Tibial nerve (tissue), 4 donors: ENCODE measurements around the gene NUP85. TPM values are rescaled to one million over a fixed set of nuclear protein-coding genes. Genes with fewer than 3 reads are reported as not detected.

Experiments used
- DNase-seq, 2 donors: peaks; one replicate each; pipeline ENCODE4 v3.0.0-alpha.2; 2019; ENCODE audit warnings: low spot score in 2 of 2
- H3K27ac ChIP-seq, 4 donors: fragments of 200-600 bp; sonication (generic) in 3 of 4; one replicate each; pipeline ENCODE4 v1.5.1; 2017 to 2019; ENCODE audit warnings: mild to moderate bottlenecking in 1 of 4
- H3K27me3 ChIP-seq, 2 donors: fragments of 200-600 bp; sonication (generic) in 1 of 2; one replicate each; pipeline versions ENCODE4 v1.5.1 to v1.6.0; 2017 to 2019
- H3K36me3 ChIP-seq, 3 donors: fragments of 200-600 bp; sonication (generic); one replicate each; pipeline ENCODE4 v1.5.1; 2018 to 2019
- H3K4me1 ChIP-seq, 4 donors: fragments of 200-600 bp; sonication (generic) in 3 of 4; one replicate each; pipeline ENCODE4 v1.5.1; 2017 to 2019
- H3K4me3 ChIP-seq, 4 donors: fragments of 200-600 bp; sonication (generic) in 3 of 4; one replicate each; pipeline ENCODE4 v1.5.1; 2017 to 2019; ENCODE audit warnings: mild to moderate bottlenecking in 1 of 4, moderate library complexity in 1 of 4
- H3K9me3 ChIP-seq, 4 donors: fragments of 200-600 bp; sonication (generic) in 3 of 4; one replicate each; pipeline ENCODE4 v1.5.1; 2017 to 2019
- EP300 ChIP-seq, 2 donors: sonication (generic); formaldehyde crosslinking; IDR thresholded peaks; one replicate each; pipeline ENCODE4 v1.6.1; 2017; ENCODE audit warnings: antibody characterized with exemption in 2 of 2, mild to moderate bottlenecking in 1 of 2
- POLR2A ChIP-seq, 2 donors: fragments of 450-650 bp; IDR thresholded peaks; one replicate each; pipeline ENCODE4 v1.6.1; 2017; ENCODE audit warnings: antibody characterized with exemption in 2 of 2, mild to moderate bottlenecking in 2 of 2, moderate library complexity in 2 of 2
- WGBS, 2 donors: methylation state at CpG; one replicate each; pipeline ENCODE4 v1.1.5; 2018; 5-methylcytosine and 5-hydroxymethylcytosine counted together
- total RNA-seq, 4 donors: library from RNA; depleted of rRNA; stranded (reverse); fragments of >200 nt; gene quantifications; one replicate each; pipeline ENCODE4 v1.1.0, GENCODE V29; 2016
- TF ChIP-seq, protein P1 (sequence below), 5 experiments: fragments of 200-600 bp in 3 of 5; fragments of 450-650 bp in 2 of 5; sonication (generic) in 3 of 5; IDR thresholded peaks; one replicate each; pipeline ENCODE4 v1.5.1; 2016 to 2019; ENCODE audit warnings: antibody characterized with exemption in 5 of 5, mild to moderate bottlenecking in 3 of 5, moderate library complexity in 2 of 5

Gene NUP85
- total RNA-seq, 4 donors from 2014 or later: 38.1 to 68.6 (median 53.2) TPM

DNA sequence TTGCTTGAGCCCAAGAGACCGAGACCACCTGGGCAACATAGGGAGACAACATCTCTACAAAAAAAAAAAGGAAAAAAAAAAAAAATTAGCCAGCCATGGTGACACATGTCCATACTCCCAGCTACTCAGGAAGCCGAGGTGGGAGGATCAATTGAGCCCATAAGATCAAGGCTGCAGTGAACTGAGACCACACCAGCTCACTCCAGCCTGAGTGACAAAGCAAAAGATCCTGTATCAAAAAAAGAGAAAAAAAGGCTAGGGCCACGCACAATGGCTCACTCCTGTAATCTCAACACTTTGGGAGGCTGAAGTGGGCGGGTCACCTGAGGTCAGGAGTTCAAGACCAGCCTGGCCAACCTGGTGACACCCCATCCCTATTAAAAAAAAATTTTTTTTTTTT is 36.5 kb upstream of the NUP85 start:
- Histone ChIP-seq H3K4me3 (no peak overlapping the region), H3K36me3 (peaks cover 0 to 77% (median 3%) of the 10 kb centered on the region in 3 donors), H3K9me3 (no peaks in the 10 kb centered on the region), H3K27ac (no peak overlapping the region), H3K4me1 (peaks cover 0 to 19% (median 0%) of the 10 kb centered on the region in 4 donors), H3K27me3 (no peaks in the 10 kb centered on the region)
- DNase-seq: no peak
- WGBS, 2 donors: 82 to 90% methylated on average over 4 of the region's 4 CpGs
- TF ChIP-seq EP300 (IDR thresholded peaks at IDR 0.05) (no peak), POLR2A (IDR thresholded peaks at IDR 0.05) (no peak)
- TF ChIP-seq, protein P1, sequence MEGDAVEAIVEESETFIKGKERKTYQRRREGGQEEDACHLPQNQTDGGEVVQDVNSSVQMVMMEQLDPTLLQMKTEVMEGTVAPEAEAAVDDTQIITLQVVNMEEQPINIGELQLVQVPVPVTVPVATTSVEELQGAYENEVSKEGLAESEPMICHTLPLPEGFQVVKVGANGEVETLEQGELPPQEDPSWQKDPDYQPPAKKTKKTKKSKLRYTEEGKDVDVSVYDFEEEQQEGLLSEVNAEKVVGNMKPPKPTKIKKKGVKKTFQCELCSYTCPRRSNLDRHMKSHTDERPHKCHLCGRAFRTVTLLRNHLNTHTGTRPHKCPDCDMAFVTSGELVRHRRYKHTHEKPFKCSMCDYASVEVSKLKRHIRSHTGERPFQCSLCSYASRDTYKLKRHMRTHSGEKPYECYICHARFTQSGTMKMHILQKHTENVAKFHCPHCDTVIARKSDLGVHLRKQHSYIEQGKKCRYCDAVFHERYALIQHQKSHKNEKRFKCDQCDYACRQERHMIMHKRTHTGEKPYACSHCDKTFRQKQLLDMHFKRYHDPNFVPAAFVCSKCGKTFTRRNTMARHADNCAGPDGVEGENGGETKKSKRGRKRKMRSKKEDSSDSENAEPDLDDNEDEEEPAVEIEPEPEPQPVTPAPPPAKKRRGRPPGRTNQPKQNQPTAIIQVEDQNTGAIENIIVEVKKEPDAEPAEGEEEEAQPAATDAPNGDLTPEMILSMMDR (IDR thresholded peaks at IDR 0.05): no peak

DNA sequence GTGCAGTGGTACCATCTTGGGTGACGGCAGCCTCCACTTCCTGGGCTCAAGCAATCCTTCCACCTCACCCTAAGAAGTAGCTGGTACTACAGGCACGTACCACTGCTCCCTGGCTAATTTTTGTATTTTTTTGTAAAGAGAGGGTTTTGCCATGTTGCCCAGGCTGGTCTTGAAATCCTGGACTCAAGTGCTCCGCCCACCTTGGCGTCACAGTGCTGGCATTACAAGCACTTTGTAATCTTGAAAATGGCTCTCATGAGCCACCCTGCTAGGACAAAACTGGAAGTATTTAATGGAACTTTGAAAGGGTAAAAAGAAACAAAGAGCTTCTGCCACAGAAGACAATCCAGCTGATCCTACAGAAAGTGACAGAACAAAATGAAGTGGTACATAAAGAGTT is 32.0 kb upstream of the NUP85 start:
- Histone ChIP-seq H3K36me3 (peaks cover 0 to 85% (median 6%) of the 10 kb centered on the region in 3 donors), H3K4me1 (peaks cover 0 to 26% (median 0%) of the 10 kb centered on the region in 4 donors), H3K9me3 (no peaks in the 10 kb centered on the region), H3K4me3 (no peak overlapping the region), H3K27me3 (no peaks in the 10 kb centered on the region), H3K27ac (no peak overlapping the region)
- no peak for TF ChIP-seq EP300 (IDR thresholded peaks at IDR 0.05)
- no peak for TF ChIP-seq POLR2A (IDR thresholded peaks at IDR 0.05)
- TF ChIP-seq, protein P1 (IDR thresholded peaks at IDR 0.05): no peak
- 88 to 89% methylated on average over 4 of the region's 4 CpGs for WGBS, 2 donors
- no peak for DNase-seq

DNA sequence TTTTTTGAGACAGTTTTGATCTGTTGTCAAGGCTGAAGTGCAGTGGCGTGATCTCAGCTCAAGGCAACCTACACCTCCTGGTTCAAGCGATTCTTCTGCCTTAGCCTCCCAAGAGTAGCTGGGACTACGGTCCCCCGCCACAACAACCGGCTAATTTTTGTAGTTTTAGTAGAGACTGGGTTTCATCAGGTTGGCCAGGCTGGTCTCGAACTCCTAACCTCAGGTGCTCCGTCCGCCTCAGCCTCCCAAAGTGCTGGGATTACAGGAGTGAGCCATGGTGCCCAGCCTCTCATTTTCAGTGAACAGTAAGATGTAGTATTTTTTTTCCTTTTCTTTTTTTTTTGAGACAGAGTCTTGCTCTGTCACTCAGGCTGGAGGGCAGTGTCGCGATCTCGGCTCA is 30.5 kb upstream of the NUP85 start:
- Histone ChIP-seq H3K9me3 (no peaks in the 10 kb centered on the region), H3K4me1 (peaks cover 0 to 39% (median 7%) of the 10 kb centered on the region in 4 donors), H3K27me3 (no peaks in the 10 kb centered on the region), H3K4me3 (no peak overlapping the region), H3K36me3 (peaks cover 5 to 79% (median 6%) of the 10 kb centered on the region in 3 donors), H3K27ac (no peak overlapping the region)
- 91 to 94% methylated on average over 11 of the region's 11 CpGs for WGBS, 2 donors
- TF ChIP-seq, protein P1 (IDR thresholded peaks at IDR 0.05): no peak
- TF ChIP-seq EP300 (IDR thresholded peaks at IDR 0.05) (no peak), POLR2A (IDR thresholded peaks at IDR 0.05) (no peak)
- no peak for DNase-seq

DNA sequence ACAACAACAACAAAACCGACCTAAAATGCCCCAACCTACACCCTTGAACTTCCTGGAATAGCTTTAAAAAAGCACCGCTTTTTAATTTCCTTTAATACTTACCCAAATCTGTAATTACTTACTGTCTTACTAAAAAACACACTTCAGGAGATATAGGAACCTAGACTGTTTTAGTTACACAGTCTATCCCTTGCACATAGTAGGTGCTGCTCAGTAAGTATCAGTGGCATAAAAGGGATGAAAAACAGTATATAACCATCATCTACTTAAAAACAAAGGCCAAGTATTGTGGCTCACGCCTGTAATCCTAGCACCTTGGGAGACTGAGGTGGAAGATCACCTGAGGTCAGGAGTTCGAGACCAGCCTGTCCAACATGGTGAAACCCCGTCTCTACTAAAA is 28.9 kb upstream of the NUP85 start:
- no peak overlapping the region for H3K4me3 ChIP-seq
- no peaks in the 10 kb centered on the region for H3K9me3 ChIP-seq
- WGBS, 2 donors: 84 to 87% methylated on average over 5 of the region's 5 CpGs
- DNase-seq: no peak
- H3K36me3 ChIP-seq: peaks cover 5 to 71% (median 6%) of the 10 kb centered on the region in 3 donors
- no peaks in the 10 kb centered on the region for H3K27me3 ChIP-seq
- peaks cover 0 to 41% (median 15%) of the 10 kb centered on the region in 4 donors for H3K4me1 ChIP-seq
- TF ChIP-seq POLR2A (IDR thresholded peaks at IDR 0.05): no peak
- TF ChIP-seq, protein P1 (IDR thresholded peaks at IDR 0.05): no peak
- no peak for TF ChIP-seq EP300 (IDR thresholded peaks at IDR 0.05)
- H3K27ac ChIP-seq: no peak overlapping the region

DNA sequence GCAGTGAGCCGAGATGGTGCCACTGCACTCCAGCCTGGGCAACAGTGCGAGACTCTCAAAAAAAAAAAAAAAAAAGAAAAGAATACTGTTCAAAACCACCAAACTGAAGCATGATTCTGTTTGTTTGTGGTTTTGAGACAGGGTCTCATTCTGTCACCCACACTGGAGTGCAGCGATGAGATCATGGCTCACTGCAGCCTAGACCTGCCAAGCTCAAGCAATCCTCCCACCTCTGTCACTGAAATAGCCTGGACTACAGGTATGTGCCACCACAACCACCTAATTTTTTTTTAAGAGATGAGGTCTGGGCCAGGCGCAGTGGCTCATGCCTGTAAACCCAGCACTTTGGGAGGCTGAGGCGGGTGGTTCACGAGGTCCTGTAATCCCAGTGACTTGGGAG is 27.0 kb upstream of the NUP85 start:
- WGBS, 2 donors: 90% methylated on average over 6 of the region's 6 CpGs
- Histone ChIP-seq H3K4me1 (peaks cover 0 to 39% (median 17%) of the 10 kb centered on the region in 4 donors), H3K36me3 (peaks cover 5 to 59% (median 6%) of the 10 kb centered on the region in 3 donors), H3K4me3 (no peak overlapping the region), H3K9me3 (no peaks in the 10 kb centered on the region), H3K27ac (no peak overlapping the region), H3K27me3 (no peaks in the 10 kb centered on the region)
- no peak for DNase-seq
- TF ChIP-seq POLR2A (IDR thresholded peaks at IDR 0.05) (no peak), EP300 (IDR thresholded peaks at IDR 0.05) (no peak)
- TF ChIP-seq, protein P1 (IDR thresholded peaks at IDR 0.05): no peak
